DOHH2 (cell line): ENCODE measurements around the gene KRT28.

Experiments used
- H3F3A ChIP-seq: fragments of 200-600 bp; sonication (generic), shearing (Covaris generic); 2 replicates; pipeline ENCODE4 v1.6.0; 2016; ENCODE audit warnings: antibody characterized with exemption, mild to moderate bottlenecking; ENCODE audit not compliant: control insufficient read depth, insufficient read depth
- H3K27ac ChIP-seq: fragments of 200-600 bp; sonication (generic); 2 replicates; pipeline ENCODE4 v1.5.1; 2014; ENCODE audit warnings: low read depth, mild to moderate bottlenecking, low read length, moderate library complexity
- H3K27me3 ChIP-seq: fragments of 200-600 bp; sonication (generic); 2 replicates; pipeline ENCODE4 v1.6.1; 2014; ENCODE audit warnings: mild to moderate bottlenecking, low read length, mixed read lengths; ENCODE audit not compliant: control insufficient read depth
- H3K36me3 ChIP-seq: fragments of 200-600 bp; sonication (generic); 2 replicates; pipeline ENCODE4 v1.6.1; 2014; ENCODE audit warnings: mild to moderate bottlenecking, low read length, moderate library complexity, mixed read lengths; ENCODE audit not compliant: control insufficient read depth
- H3K4me1 ChIP-seq: fragments of 200-600 bp; sonication (generic); 2 replicates; pipeline ENCODE4 v1.6.1; 2014; ENCODE audit warnings: mild to moderate bottlenecking, low read length, mixed read lengths; ENCODE audit not compliant: control insufficient read depth
- H3K4me2 ChIP-seq: fragments of 200-600 bp; sonication (generic); 2 replicates; pipeline ENCODE4 v1.6.0; 2014; ENCODE audit warnings: mild to moderate bottlenecking, low read length, moderate library complexity
- H3K4me3 ChIP-seq: fragments of 200-600 bp; sonication (generic); 2 replicates; pipeline ENCODE4 v1.5.1; 2014; ENCODE audit warnings: mild to moderate bottlenecking, low read length, mixed read lengths
- H3K79me2 ChIP-seq: fragments of 200-600 bp; sonication (generic); 2 replicates; pipeline ENCODE4 v1.6.1; 2014; ENCODE audit warnings: mild to moderate bottlenecking, low read length, mixed read lengths; ENCODE audit not compliant: control insufficient read depth
- H3K9me2 ChIP-seq: fragments of 200-600 bp; sonication (generic); replicated peaks from 2 replicates; pipeline ENCODE4 v1.6.1; 2014; ENCODE audit warnings: mild to moderate bottlenecking, low read length, mixed read lengths; ENCODE audit not compliant: control insufficient read depth
- H3K9me3 ChIP-seq: fragments of 200-600 bp; sonication (generic); 2 replicates; pipeline ENCODE4 v1.6.1; 2014; ENCODE audit warnings: antibody characterized with exemption, low read length, mixed read lengths; ENCODE audit not compliant: control insufficient read depth, insufficient read depth
- H4K20me1 ChIP-seq: fragments of 200-600 bp; sonication (generic); 2 replicates; pipeline ENCODE4 v1.6.0; 2014; ENCODE audit warnings: low read depth, mild to moderate bottlenecking, antibody characterized with exemption, low read length, moderate library complexity; ENCODE audit not compliant: control insufficient read depth, insufficient read depth
- CTCF ChIP-seq: fragments of 200-600 bp; sonication (generic); IDR thresholded peaks from one replicate; pipeline ENCODE4 v1.5.1; 2014; ENCODE audit warnings: antibody characterized with exemption, mild to moderate bottlenecking, low read depth, low read length; ENCODE audit not compliant: poor library complexity, severe bottlenecking
- EZH2phosphoT487 ChIP-seq: fragments of 200-600 bp; sonication (generic); IDR thresholded peaks from 2 replicates; pipeline ENCODE4 v1.6.1; 2017; ENCODE audit warnings: borderline replicate concordance, mild to moderate bottlenecking, antibody characterized with exemption, low read length, moderate library complexity, mixed read lengths

Gene KRT28

GRCh38 chr17:40760105-40761016 is 39.4 kb downstream of the KRT28 start:
- no peaks in the 10 kb centered on the region for H3F3A ChIP-seq
- no peaks in the 10 kb centered on the region for H3K4me1 ChIP-seq
- H4K20me1 ChIP-seq: no peaks in the 10 kb centered on the region
- H3K36me3 ChIP-seq: no peaks in the 10 kb centered on the region
- peaks cover 21% of the 10 kb centered on the region for H3K9me3 ChIP-seq
- peaks cover 3% of the 10 kb centered on the region; the same call in 1 of the 2 replicates for H3K27me3 ChIP-seq
- no peak overlapping the region for H3K27ac ChIP-seq
- no peaks in the 10 kb centered on the region for H3K79me2 ChIP-seq
- H3K9me2 ChIP-seq: no peaks in the 10 kb centered on the region
- TF ChIP-seq CTCF (no peak), EZH2phosphoT487 (no peak)
- no peak overlapping the region for H3K4me3 ChIP-seq
- H3K4me2 ChIP-seq: no peak overlapping the region

- no peaks in the 10 kb centered on the region for H3K9me2 ChIP-seq
- H3F3A ChIP-seq: no peaks in the 10 kb centered on the region
- H3K4me2 ChIP-seq: no peak within 1 kb of the TSS
- H3K4me1 ChIP-seq: no peaks in the 10 kb centered on the region
- no peaks in the 10 kb centered on the region for H4K20me1 ChIP-seq
- H3K27me3 ChIP-seq: peaks cover 5% of the 10 kb centered on the region; the same call in 1 of the 2 replicates
- no peaks in the 10 kb centered on the region for H3K36me3 ChIP-seq
- peaks cover 5% of the 10 kb centered on the region for H3K9me3 ChIP-seq
- H3K79me2 ChIP-seq: no peaks in the 10 kb centered on the region
- TF ChIP-seq CTCF: no peak
- no peak within 1 kb of the TSS for H3K27ac ChIP-seq
- no peak within 1 kb of the TSS for H3K4me3 ChIP-seq
Observed at GRCh38 chr17:40755231-40755630, 44.5 kb downstream of the KRT28 start, which contains the start of gene KRT25. KRT25 (minus strand) TSS chr17:40755331; CDS start chr17:40755271, 60 bp downstream.

- Histone ChIP-seq H3K9me3 (peaks cover under 1% of the 10 kb centered on the region; the same call in 1 of the 2 replicates), H3K36me3 (no peaks in the 10 kb centered on the region), H3F3A (no peaks in the 10 kb centered on the region), H3K4me1 (no peaks in the 10 kb centered on the region), H4K20me1 (no peaks in the 10 kb centered on the region), H3K4me2 (no peak overlapping the region), H3K79me2 (no peaks in the 10 kb centered on the region), H3K27ac (no peak overlapping the region), H3K27me3 (peaks cover 5% of the 10 kb centered on the region; the same call in 1 of the 2 replicates), H3K9me2 (no peaks in the 10 kb centered on the region), H3K4me3 (no peak overlapping the region)
- no peak for TF ChIP-seq CTCF
- TF ChIP-seq EZH2phosphoT487: no peak
Observed at GRCh38 chr17:40753804-40754203, 46.0 kb downstream of the KRT28 start.
